Activated CD4-positive, alpha-beta T cell treated with anti-CD3 and anti-CD28 coated beads, Interleukin-2, amount 50 U/mL, for 4 hours (primary cell): ENCODE results near the gene FAM83D.

ENCODE experiments used
- DNase-seq, 2 experiments: peaks; one replicate each; pipeline ENCODE4 v3.0.0-alpha.2; 2020

Gene FAM83D

DNA sequence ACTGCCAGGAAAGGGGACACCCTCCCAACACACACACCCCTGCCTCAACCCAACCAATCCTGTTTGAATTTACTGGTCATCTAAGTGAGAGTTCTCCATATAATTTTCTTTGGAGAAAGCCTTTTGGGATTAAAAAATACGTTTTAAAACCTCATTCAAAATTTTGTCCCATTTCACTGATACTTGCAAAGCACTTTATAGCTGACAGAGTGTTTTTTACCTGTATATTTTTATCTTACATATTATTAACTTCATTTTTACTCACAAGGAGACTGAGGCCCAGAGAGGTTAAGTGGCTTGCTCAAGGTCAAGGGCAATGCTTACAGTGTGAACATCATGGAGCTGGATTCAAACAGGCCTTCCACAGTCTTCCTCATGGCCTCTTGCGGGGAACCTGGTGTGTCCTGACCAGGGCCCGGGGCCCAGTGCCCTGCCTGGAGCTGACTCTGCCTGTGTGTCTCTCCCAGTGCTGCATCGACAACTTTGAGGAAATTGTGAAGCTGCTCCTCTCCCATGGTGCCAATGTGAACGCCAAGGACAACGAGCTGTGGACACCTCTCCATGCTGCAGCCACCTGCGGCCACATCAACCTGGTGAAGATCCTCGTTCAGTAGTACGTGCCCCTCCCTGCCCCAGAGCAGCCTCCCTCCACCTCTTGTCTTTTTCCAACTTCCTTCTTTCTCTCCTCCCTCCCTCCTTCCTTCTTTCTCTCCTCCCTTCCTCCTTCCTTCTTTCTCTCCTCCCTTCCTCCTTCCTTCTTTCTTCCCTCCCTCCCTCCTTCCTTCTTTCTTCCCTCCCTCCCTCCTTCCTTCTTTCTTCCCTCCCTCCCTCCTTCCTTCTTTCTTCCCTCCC lies 30.9 kb upstream of the FAM83D start:
- DNase-seq: no peak

DNA sequence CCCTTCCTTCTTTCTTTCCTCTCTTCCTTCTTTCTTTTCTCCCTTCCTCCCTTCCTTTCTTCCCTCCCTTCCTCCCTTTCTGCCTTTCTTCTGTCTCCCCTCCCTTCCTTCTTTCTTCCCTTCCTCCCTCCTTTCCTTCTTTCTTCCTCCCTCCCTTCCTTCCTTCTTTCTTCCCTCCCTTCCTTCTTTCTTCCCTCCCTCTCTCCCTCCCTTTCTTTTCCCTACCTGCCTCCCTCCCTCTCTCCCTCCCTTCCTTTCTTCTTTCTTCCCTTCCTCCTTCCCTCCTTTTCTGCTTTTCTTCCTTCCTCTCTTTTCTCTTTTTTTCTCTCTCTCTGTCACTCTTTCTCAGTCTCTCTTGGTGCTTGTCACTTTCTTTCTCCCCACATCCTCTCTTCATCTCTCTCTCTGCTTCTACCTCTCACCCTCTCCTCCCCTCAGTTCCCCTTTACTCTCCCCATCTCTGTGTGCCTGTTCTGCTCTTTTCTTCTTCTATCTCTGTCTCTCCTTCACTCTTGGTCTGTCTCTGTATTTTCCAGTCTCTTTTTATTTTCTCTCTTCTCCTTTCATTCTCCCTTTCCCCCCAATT lies 30.1 kb upstream of the FAM83D start:
- DNase-seq: no peak

DNA sequence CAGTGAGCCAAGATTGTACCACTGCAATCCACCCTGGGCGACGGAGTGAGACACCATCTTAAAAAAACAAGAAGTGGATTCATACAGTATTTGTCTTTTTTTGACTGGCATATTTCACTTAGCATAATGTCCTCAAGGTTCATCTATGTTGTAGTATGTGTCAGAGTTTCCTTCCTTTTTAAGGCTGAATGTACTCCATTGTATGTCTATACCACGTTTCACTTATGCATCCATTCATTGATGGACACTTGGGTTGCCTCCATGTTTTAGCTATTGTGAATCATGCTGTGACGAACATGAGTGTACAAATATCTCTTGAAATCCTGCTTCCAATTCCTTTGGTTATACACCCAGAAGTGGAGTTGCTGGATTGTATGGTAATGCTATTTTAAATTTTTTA lies 28.9 kb upstream of the FAM83D start:
- no peak for DNase-seq

GRCh38 chr20:38900606-38901005 lies 25.6 kb upstream of the FAM83D start:
- DNase-seq: no peak

GRCh38 chr20:38902601-38903000 lies 23.6 kb upstream of the FAM83D start:
- no peak for DNase-seq

DNA sequence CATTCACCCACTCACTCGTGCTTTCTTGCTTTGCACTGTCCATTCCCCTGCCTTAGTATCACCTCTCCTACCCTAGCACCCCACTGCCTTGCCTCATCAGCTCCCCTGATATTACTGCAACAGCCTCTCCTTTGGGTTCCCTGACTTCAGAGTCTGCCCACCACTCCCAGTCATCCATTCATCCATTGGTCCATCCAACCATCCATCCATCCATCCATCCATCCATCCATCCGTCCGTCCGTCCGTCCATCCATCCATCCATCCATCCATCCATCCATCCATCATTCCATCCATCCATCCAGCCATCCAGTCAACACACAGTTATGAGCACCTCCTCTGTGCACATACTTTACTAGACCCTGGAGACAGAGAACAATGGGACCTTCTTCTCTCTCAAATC lies 22.9 kb upstream of the FAM83D start:
- DNase-seq: no peak

- DNase-seq: no peak
Measured at GRCh38 chr20:38905375-38905774, 20.8 kb upstream of the FAM83D start.

- DNase-seq: no peak
Measured at GRCh38 chr20:38907918-38908677, 18.1 kb upstream of the FAM83D start.

- no peak for DNase-seq
Measured at GRCh38 chr20:38915355-38915754, 10.9 kb upstream of the FAM83D start.

GRCh38 chr20:38917657-38918056 lies 8.6 kb upstream of the FAM83D start:
- no peak for DNase-seq

- no peak for DNase-seq
Measured at GRCh38 chr20:38918172-38918571, 8.0 kb upstream of the FAM83D start.

GRCh38 chr20:38919683-38920082 lies 6.5 kb upstream of the FAM83D start:
- no peak for DNase-seq

GRCh38 chr20:38920411-38920810 lies 5.8 kb upstream of the FAM83D start:
- no peak for DNase-seq

DNA sequence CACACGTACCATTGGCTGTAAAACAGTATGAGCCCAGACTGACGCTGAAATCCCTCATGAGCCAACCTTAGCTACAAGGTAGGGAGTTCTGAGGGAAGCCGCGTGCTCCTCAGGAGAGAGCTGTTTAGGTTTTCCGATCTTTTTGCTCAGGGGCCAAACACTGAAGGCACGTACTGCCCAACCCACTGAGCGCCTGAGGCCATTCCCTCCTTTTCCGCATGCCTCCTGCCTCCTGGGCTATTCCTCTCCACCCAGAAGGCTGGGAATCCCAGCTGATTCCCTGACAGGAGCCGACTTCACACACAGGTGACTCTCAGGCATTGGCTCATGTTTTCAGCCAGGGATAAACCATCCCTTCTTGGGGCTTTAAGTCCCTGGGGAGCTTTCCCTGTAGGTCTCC lies 5.4 kb upstream of the FAM83D start:
- no peak for DNase-seq

GRCh38 chr20:38924718-38925117 lies 1.5 kb upstream of the FAM83D start:
- no peak for DNase-seq

- no peak for DNase-seq
Measured at GRCh38 chr20:38926934-38927616, 858 bp downstream of the FAM83D start.

- DNase-seq: no peak
Measured at GRCh38 chr20:38927902-38928578, 1.8 kb downstream of the FAM83D start.

DNA sequence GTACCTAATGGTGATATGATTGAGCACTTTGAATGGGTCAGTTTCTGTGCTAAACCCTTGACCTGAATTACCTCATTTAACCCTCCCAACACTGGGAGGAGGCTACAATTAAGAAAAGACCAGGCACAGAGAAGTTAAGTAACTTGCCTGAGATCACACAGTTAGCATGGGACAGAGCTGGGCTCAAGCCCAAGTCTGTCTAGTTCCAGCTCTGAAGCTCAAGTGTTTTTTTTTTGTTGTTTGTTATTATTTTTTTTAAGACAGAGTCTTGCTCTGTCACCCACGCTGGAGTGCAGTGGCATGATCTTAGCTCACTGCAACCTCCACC lies 4.0 kb downstream of the FAM83D start:
- no peak for DNase-seq

DNA sequence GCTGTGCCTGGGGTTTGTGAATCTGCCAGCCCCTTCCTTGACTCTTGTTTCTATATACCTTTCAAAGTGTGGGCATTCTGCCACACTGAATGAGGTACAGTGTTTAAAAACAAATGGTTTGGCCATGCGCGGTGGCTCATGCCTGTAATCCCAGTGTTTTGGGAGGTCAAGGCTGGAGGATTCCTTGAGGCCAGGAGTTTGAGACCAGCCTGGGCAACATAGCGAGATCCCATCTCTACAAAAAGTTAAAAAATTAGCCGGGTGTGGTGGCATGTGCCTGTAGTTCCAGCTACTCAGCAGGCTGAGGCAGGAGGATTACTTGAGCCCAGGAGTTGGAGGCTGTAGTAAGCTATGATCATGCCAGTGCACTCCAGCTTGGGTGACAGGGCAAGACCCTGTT lies 5.8 kb downstream of the FAM83D start:
- no peak for DNase-seq

DNA sequence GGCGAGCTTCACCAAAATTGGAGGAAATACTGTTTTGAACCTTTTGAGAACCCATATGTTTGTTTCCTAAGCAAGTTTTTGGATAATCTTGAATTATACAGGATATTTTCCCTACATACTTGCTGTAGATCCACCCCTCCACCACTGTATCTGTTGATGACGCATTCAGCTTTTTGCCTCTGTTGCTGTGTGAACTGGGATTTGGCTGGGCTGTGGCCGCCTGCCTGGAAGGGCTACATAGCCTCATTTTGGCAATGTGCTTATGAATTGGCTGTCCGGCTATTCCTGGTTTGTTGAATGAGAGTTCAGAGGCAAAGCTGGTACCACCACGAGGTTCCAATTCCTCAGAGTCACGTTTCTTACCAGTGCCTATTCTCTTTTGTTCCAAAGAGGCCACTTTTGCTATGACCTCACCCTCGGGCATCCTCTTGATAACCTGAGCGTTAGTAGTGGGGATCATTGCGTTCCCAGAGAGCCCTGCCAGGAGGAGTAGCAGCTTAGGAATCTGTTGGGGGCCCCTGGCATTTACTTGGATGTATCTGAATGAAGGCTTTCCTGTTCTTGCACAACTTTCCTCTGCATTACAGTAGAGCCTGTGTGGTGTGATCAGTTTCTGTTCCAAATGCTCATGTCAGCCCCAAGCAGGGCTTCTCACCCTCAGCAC lies 6.4 kb downstream of the FAM83D start:
- no peak for DNase-seq

DNA sequence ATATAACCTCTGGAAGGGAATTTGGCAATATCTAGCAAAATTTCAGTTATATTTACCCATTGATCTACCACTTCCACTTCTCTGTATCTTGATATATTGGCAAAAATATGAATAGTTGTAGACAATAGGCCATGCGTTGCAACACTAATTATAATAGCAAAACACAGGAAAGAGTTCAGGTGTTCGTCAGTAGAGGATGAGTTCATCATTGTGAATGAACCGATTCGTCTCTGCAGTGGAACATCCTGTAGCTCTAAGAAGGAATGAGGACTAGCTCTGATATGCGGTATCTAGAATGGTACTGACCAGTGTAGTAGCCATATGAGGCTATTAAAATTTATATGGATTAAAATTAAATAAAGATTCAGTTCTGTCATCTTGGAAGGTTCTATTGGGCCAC lies 8.3 kb downstream of the FAM83D start:
- DNase-seq: no peak

GRCh38 chr20:38935285-38935684 lies 9.1 kb downstream of the FAM83D start:
- no peak for DNase-seq
